Measurements from ENCODE around the gene ARPIN.

Gene ARPIN

GRCh38 chr15:89904519-89904918 lies 8.2 kb downstream of the ARPIN start:
- H3K4me3 ChIP-seq (ENCODE audit: severe bottlenecking) = no peak overlapping the region
- no peaks in the 10 kb centered on the region for H3K9me3 ChIP-seq (ENCODE audit: severe bottlenecking)
- H3K4me1 ChIP-seq (ENCODE audit: insufficient read depth, poor library complexity, severe bottlenecking) = no peaks in the 10 kb centered on the region
- H3K27ac ChIP-seq (ENCODE audit: poor library complexity, severe bottlenecking) = no peak overlapping the region
- no peaks in the 10 kb centered on the region for H3K27me3 ChIP-seq (ENCODE audit: insufficient read depth, poor library complexity, severe bottlenecking)
- DNase-seq (ENCODE audit: low spot score) (no peak), ATAC-seq (ENCODE audit: low read depth) (no peak)
- TF ChIP-seq CTCF (IDR thresholded peaks at IDR 0.05; ENCODE audit: poor library complexity, severe bottlenecking) = no peak
- peaks cover 35% of the 10 kb centered on the region for H3K36me3 ChIP-seq (ENCODE audit: low read depth)

- Histone ChIP-seq H3K36me3 (ENCODE audit: low read depth) (peaks cover 35% of the 10 kb centered on the region), H3K27ac (ENCODE audit: poor library complexity, severe bottlenecking) (no peak overlapping the region), H3K27me3 (ENCODE audit: insufficient read depth, poor library complexity, severe bottlenecking) (no peaks in the 10 kb centered on the region), H3K9me3 (ENCODE audit: severe bottlenecking) (no peaks in the 10 kb centered on the region), H3K4me1 (ENCODE audit: insufficient read depth, poor library complexity, severe bottlenecking) (no peaks in the 10 kb centered on the region), H3K4me3 (ENCODE audit: severe bottlenecking) (no peak overlapping the region)
- DNase-seq (ENCODE audit: low spot score) (no peak), ATAC-seq (ENCODE audit: low read depth) (no peak)
- TF ChIP-seq CTCF (IDR thresholded peaks at IDR 0.05; ENCODE audit: poor library complexity, severe bottlenecking) = no peak
Measured at GRCh38 chr15:89903858-89904130, 9.0 kb downstream of the ARPIN start.

GRCh38 chr15:89903015-89903857 lies 9.5 kb downstream of the ARPIN start:
- no peaks in the 10 kb centered on the region for H3K4me1 ChIP-seq (ENCODE audit: insufficient read depth, poor library complexity, severe bottlenecking)
- ATAC-seq (ENCODE audit: low read depth) = no peak
- peaks cover 35% of the 10 kb centered on the region for H3K36me3 ChIP-seq (ENCODE audit: low read depth)
- H3K27me3 ChIP-seq (ENCODE audit: insufficient read depth, poor library complexity, severe bottlenecking) = no peaks in the 10 kb centered on the region
- no peak overlapping the region for H3K4me3 ChIP-seq (ENCODE audit: severe bottlenecking)
- TF ChIP-seq CTCF (IDR thresholded peaks at IDR 0.05; ENCODE audit: poor library complexity, severe bottlenecking) = no peak
- DNase-seq (ENCODE audit: low spot score) = no peak
- no peaks in the 10 kb centered on the region for H3K9me3 ChIP-seq (ENCODE audit: severe bottlenecking)
- H3K27ac ChIP-seq (ENCODE audit: poor library complexity, severe bottlenecking) = no peak overlapping the region

- Histone ChIP-seq H3K9me3 (ENCODE audit: severe bottlenecking) (no peaks in the 10 kb centered on the region), H3K4me1 (ENCODE audit: insufficient read depth, poor library complexity, severe bottlenecking) (no peaks in the 10 kb centered on the region), H3K4me3 (ENCODE audit: severe bottlenecking) (no peak overlapping the region), H3K27ac (ENCODE audit: poor library complexity, severe bottlenecking) (no peak overlapping the region), H3K36me3 (ENCODE audit: low read depth) (peaks cover 22% of the 10 kb centered on the region), H3K27me3 (ENCODE audit: insufficient read depth, poor library complexity, severe bottlenecking) (no peaks in the 10 kb centered on the region)
- no peak for TF ChIP-seq CTCF (IDR thresholded peaks at IDR 0.05; ENCODE audit: poor library complexity, severe bottlenecking)
- DNase-seq (ENCODE audit: low spot score) = no peak
- no peak for ATAC-seq (ENCODE audit: low read depth)
Measured at GRCh38 chr15:89900849-89901248, 11.9 kb downstream of the ARPIN start.

GRCh38 chr15:89899951-89900567 lies 12.7 kb downstream of the ARPIN start:
- Histone ChIP-seq H3K9me3 (ENCODE audit: severe bottlenecking) (no peaks in the 10 kb centered on the region), H3K27ac (ENCODE audit: poor library complexity, severe bottlenecking) (no peak overlapping the region), H3K4me1 (ENCODE audit: insufficient read depth, poor library complexity, severe bottlenecking) (no peaks in the 10 kb centered on the region), H3K36me3 (ENCODE audit: low read depth) (peaks cover 22% of the 10 kb centered on the region), H3K4me3 (ENCODE audit: severe bottlenecking) (no peak overlapping the region), H3K27me3 (ENCODE audit: insufficient read depth, poor library complexity, severe bottlenecking) (no peaks in the 10 kb centered on the region)
- DNase-seq (ENCODE audit: low spot score) (no peak), ATAC-seq (ENCODE audit: low read depth) (no peak)
- TF ChIP-seq CTCF (IDR thresholded peaks at IDR 0.05; ENCODE audit: poor library complexity, severe bottlenecking) = no peak

Measured in RWPE2 (cell line).